EL (cell line): ENCODE data around the gene SPG7.
A peak's percentile ranks its signal among the peaks of the same experiment; 100 is the strongest.

Experiments used
- DNase-seq: peaks from one replicate; pipeline ENCODE4 v3.0.0-alpha.2; 2016

The SPG7 gene

DNA sequence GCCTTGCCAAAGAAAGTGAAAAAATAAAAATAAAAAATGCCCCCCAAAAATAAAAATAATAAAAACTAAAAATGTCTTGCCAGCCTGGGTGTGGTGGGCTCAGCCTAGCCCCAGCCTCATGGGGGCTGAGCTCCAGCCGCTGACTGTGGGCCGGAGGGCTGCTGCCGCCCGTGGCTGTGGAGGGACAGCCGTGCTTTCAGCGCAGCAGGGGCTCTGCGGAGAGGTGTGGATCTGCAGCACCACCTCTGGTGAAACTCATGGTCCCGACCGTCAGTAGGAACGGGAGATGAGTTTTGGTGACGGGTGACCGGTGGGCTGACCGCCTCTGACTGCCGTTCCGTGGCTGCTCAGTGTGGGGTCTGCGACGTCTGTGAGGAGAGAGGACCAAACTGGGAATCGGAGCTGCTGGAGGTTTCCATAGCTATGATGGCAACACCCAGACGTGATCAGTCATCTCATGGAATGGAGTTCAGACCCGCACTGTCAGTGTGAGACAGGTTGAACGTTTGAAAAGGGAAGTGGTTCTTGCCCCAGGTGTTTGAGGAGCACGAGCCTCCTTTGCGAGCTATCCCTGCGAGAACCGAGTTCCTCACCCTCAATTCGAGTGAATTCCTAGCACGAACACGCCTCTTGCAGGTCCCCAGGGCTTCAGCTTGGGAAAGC lies 40.3 kb downstream of the SPG7 start:
- no peak for DNase-seq

DNA sequence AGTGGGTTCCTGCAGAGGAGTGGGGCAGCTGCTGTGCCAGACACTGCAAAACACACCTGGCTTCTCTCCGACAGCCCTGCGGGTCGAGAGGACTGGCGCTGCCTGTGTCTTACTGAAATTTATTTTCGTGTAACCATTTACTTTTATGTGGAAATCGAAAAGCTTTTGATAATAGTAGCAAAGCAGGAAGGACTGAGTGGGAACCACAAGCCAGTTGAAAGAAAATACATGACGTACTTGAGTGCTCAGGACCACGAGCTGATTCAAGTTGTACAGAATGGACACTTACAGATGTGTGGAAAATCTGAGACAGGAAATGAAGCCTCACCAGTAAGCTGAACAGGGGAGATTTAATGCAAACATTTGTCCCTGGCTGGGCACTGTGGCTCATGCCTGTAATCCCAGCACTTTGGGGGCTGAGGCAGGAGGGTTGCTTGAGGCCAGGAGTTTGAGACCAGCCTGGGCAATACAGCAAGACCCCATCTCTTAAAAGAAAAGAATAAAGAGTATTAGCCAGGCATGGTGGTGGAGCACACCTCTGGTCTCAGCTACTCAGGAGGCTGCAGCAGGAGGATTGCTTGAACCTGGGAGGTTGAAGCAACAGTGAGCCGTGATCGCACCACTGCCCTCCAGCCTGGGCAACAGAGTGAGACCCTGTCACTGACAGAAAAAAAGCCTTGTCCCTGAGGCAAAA lies 41.0 kb downstream of the SPG7 start:
- DNase-seq, result no peak

DNA sequence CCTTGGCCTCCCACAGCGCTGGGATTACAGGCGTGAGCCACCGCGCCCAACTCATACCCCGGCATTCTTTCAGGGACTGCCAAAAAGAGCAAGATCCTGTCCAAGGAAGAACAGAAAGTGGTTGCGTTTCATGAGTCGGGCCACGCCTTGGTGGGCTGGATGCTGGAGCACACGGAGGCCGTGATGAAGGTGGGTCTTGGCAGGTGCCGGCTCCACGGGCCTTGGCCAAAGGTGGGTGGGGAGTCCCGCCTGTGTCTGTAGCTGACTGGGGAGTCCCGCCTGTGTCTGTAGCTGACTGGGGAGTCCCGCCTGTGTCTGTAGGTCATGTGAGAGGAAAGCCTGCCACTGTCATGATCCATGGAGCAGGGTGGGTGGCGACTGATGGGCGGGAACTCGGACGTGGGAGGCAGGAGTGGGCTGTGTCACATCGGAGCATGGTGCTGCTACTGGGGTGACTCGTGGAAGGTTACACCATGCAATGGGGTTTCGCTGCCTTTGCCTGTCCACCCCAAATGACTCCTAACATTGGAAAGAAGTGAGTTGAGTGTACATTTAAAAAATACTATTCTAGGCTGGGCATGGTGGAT lies 42.3 kb downstream of the SPG7 start:
- no peak for DNase-seq

DNA sequence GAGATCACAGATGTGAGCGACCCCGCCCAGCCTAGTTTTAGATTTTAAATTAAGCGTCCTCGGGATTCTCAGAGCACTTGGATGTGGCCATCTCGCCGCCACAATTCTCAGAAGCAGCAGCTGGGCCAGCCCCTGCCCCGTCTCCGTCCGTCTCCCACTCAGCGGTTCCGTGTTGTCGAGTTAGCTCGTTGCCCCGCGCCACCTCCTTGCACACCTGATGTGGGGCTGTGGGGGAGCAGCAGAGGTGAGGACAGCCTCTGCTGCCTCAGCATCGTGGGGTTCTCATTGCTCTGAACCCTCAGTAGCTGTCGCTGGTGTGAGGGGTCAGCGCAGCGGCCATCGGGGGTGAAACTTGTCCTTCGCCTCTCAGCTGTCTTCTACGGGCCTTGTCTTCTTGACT lies 44.1 kb downstream of the SPG7 start:
- no peak for DNase-seq

DNA sequence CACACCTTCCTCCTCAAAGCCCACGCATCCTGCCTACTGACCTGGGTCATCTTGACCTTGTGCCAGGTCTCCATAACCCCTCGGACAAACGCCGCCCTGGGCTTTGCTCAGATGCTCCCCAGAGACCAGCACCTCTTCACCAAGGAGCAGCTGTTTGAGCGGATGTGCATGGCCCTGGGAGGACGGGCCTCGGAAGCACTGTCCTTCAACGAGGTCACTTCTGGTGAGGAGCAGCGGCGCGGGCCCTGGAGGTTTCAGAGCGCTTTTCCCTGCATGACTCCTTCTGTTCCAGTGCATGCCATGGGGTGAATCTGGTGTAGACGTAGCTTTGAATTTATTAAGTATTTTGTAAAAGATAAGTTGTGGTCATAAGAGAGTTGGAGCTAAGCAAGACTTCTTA lies 44.7 kb downstream of the SPG7 start:
- no peak for DNase-seq

DNA sequence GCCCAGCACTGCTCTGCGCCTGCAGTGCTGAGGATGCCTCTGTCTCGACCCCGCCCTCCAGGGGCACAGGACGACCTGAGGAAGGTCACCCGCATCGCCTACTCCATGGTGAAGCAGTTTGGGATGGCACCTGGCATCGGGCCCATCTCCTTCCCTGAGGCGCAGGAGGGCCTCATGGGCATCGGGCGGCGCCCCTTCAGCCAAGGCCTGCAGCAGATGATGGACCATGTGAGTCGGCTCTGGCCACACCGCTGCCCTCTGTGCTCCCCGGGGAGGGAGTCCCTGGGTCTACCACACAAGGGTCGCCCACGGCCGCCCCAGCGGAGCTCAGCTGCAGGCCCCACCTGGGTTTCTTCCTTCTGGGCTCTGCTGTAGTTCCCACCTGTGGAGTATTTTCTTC lies 45.5 kb downstream of the SPG7 start:
- no peak for DNase-seq

DNA sequence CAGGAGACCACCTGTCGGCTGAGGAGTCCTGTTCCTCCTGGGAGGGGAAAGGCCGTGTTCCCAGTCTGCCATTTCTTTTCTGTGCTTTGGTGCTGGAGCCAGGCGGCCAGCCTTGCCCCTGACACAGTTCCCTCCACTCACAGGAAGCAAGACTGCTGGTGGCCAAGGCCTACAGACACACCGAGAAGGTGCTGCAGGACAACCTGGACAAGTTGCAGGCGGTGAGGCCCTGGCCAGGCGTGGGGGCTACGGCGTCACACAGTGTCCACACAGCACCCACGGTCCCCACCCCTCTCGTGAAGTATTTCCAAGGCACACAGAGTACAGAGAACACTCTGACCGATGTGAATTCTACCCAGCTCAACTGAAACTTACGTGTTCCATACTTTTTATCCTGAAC lies 46.1 kb downstream of the SPG7 start:
- DNase-seq, result no peak

DNA sequence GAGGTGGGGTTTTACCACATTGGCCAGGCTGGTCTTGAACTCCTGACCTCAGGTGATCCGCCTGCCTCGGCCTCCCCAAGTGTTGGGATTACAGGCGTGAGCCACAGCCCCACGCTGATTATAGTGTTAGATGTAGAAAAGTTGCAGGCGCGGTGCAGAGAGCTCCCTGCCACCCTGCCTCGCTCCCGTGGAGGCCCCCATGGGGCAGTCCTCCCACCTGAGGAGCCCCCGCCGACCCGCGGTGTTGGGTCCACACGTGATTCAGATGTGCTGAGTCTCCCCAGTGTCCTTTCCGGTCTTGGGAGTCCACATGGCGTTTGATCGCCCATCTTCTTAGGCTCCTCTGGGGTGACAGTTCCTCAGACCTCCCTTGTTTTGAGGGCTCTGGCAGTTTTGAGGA lies 47.1 kb downstream of the SPG7 start:
- no peak for DNase-seq

DNA sequence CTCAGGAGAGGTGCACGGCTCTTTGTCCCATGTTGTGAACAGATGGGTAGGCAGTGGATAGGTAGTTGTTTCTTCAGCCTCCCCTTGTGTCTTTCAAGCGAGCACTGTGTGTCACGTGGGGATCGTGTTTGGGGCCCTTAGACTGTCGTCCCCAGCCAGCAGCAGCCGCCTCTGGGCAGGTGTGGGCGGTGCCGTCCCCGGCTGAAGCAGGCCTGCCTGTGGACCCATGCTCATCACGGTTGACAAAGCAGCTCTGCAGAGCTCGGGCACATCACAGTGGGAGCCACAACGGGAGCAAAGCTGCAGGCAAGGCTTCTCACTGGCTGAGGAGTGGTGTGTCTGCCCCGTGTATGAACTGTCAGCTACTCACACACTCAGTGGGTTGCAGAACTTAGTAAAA lies 47.6 kb downstream of the SPG7 start:
- no peak for DNase-seq

DNA sequence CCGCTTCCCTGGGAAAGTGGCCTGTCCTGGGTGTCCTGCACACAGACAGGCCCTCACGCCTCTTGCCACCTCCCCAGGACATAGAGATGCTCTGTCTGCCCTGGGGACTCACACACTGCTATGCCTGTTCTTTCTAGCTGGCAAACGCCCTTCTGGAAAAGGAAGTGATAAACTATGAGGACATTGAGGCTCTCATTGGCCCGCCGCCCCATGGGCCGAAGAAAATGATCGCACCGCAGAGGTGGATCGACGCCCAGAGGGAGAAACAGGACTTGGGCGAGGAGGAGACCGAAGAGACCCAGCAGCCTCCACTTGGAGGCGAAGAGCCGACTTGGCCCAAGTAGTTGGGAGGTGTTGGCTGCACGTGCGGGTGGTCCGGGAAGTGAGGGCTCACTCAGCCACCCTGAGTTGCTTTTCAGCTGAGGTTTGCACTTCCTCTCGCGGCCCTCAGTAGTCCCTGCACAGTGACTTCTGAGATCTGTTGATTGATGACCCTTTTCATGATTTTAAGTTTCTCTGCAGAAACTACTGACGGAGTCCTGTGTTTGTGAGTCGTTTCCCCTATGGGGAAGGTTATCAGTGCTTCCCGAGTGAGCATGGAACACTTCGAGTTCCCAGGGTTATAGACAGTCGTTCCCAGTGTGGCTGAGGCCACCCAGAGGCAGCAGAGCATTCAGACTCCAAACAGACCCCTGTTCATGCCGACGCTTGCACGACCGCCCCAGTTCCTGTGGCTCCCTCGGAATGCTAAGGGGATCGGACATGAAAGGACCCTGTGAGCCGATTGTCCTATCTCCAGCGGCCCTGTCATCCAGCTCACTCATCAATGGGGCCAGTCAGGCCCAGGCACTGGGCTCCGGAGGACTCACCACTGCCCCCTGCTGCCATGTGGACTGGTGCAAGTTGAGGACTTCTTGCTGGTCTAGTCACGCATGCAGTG lies 48.8 kb downstream of the SPG7 start:
- peak; percentile 64 for DNase-seq

DNA sequence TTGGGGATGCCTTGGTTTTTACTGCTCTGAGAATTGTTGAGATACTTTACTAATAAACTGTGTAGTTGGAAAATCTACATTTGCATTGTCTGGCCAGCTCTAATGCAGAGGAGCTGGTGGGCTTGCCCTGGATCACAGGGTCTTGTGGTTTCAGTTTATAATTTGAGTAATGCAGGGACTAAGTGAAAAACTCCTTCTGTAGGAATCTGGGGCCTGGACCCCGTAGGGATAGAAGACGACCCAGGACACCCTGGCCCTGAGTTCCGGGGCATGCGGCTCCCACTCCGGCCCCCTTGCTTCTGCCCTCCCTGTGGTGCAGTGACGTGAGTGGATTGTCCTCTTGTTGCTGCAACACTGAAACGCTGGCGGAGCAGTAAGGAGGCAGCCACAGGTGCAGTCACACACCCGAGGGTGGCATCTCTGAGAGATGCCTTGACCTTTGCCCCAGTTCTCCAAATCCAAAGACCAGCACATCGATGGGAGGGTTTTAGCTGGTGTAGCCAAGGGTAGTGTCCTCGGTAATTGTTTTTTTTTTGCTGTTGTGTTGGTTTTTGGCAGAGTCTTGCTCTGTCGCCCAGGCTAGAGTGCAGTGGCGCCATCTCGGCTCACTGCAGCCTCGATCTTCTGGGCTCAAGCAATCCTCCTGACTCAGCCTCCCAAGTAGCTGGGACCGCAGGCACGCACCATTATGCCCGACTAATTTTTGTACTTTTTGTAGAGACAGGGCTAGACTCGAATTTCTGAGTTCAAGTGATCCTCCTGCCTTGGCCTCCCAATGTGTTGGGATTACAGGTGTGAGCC lies 49.7 kb downstream of the SPG7 start:
- no peak for DNase-seq

DNA sequence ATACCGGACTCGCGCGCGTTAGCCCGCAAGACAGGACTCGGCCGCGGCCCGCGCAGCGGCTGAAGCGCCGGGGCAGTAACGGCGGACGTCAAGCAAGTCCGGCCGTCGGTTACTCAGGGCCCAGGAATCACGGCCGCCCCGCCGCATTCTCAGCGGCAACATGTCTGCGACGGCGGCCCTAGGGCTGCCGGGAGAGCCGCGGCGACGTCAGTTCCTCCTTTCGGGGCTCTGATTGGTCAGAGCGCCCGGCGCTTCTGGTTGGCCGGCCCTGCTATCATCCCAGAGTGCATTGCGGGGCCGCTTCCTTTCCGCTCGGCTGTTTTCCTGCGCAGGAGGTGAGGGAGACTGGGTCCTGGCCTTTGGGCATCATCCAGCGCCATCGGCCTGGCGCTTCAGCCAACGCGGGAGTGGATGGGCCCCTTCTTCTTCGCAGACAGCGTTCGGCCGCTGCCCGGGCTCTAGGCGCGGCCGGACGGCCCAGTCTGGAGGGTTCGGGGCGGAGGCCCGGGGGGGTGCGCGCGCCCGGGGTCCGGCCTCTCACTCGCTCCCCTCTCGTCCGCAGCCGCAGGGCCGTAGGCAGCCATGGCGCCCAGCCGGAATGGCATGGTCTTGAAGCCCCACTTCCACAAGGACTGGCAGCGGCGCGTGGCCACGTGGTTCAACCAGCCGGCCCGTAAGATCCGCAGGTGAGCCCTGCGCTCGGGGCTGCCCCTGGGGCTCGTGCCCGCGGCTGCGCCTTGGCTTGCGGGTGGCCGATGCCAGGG lies 52.4 kb downstream of the SPG7 start, which contains the start of gene RPL13:
TSS of gene RPL13 (plus strand) at position 305 of the 764 bp plus-strand sequence. CDS start at position 583, 278 bp downstream.
- peak; percentile 96 for DNase-seq

DNA sequence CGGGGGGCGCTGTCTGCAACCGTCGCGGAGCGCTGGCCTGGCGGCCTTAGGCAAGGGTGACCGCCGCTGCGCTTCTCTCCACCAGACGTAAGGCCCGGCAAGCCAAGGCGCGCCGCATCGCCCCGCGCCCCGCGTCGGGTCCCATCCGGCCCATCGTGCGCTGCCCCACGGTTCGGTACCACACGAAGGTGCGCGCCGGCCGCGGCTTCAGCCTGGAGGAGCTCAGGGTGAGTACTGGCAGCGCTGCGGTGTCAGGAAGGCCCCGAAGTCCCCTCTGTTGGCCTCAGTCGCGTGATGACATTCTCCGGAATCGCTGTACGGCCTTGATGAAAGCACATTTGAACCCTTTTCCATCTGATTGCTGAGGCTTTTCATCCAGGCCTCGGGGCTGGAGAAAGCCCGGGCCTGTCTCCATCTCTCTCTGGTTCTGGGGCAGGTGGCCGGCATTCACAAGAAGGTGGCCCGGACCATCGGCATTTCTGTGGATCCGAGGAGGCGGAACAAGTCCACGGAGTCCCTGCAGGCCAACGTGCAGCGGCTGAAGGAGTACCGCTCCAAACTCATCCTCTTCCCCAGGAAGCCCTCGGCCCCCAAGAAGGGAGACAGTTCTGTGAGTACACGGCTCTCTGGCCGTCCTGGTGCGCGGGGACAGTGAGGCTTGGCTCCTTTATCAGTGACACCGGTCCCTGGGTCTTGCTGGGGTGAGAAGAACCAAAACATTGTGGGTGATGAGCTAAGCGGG lies 53.1 kb downstream of the SPG7 start:
- DNase-seq, result no peak

DNA sequence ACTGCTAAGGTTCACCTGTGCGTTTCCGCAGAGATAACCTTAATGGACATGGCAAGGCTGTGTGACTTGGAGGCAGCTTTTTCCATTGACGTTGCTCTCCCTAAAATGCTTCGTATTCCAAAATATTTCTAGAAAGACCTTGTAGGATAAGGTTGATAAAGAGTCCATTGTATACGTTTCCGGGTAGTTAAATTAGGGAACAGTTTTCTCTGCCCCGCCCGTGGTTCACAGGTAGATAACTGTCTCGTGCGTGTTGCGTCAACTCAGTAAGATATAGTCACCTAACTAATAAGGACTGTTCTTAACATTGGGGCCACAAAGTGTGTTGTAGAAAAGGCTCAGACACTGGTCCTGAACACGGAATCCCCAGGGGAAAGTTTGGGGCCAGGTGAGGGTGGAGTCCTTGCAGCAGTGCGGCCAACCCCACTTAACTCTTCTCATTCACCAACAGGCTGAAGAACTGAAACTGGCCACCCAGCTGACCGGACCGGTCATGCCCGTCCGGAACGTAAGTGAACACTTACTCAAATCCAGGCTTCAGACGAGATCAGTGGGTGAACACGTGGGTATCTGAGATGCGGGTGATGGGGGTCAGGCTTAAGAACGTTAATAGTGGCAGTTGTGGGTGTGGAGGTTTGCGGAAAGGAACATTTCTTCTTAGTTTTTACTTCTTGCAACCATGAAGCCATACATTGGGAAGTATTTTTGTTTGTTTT lies 53.8 kb downstream of the SPG7 start:
- DNase-seq, result no peak

DNA sequence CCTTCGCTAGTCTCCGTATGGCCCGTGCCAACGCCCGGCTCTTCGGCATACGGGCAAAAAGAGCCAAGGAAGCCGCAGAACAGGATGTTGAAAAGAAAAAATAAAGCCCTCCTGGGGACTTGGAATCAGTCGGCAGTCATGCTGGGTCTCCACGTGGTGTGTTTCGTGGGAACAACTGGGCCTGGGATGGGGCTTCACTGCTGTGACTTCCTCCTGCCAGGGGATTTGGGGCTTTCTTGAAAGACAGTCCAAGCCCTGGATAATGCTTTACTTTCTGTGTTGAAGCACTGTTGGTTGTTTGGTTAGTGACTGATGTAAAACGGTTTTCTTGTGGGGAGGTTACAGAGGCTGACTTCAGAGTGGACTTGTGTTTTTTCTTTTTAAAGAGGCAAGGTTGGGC lies 54.7 kb downstream of the SPG7 start:
- no peak for DNase-seq

DNA sequence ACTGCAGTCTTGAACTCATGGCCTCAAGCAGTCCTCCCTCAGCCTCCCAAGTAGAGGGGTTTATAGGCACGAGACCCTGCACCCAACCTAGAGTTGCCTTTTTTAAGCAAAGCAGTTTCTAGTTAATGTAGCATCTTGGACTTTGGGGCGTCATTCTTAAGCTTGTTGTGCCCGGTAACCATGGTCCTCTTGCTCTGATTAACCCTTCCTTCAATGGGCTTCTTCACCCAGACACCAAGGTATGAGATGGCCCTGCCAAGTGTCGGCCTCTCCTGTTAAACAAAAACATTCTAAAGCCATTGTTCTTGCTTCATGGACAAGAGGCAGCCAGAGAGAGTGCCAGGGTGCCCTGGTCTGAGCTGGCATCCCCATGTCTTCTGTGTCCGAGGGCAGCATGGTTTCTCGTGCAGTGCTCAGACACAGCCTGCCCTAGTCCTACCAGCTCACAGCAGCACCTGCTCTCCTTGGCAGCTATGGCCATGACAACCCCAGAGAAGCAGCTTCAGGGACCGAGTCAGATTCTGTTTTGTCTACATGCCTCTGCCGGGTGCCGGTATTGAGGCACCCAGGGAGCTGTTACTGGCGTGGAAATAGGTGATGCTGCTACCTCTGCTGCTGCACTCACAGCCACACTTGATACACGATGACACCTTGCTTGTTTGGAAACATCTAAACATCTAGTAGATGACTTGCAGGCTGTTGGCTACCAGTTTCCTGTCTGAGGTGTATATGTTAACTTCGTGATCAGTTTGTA lies 55.6 kb downstream of the SPG7 start:
- DNase-seq, result no peak

DNA sequence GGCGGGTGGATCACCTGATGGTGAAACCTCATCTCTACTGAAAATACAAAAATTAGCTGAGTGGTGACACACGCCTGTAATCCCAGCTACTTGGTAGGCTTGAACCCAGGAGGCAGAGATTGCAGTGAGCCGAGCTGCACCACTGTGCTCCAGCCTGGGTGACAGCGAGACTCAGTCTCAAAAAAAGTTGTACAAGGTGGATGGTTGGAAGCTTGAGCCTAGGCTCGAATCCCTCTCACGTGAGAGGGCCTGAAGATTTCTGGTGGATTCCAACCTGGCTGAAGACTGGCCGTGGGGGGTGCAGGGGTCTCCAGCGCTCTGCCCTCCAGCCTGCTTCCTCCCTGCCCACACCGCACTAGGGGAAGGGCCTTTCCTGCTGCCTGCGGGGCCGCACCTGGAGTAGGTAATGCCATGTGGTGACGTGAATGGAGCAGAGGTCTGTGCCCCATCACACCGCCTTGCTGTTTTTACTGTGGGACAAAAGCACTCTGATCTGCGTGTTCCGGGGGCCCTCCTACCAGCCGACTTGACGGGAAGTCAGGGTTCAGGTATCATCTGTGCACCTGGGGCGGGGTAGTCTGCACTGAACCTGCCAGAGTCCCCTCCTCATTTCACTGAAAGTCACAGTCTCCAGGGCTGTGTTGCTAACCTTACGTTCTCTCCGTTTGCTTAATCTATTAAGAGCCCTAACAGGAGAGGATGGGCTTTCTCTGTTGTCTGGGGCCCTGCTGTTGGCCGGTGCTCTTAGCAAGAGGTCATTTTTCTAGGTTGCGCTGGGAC lies 56.5 kb downstream of the SPG7 start:
- peak; percentile 33 for DNase-seq

DNA sequence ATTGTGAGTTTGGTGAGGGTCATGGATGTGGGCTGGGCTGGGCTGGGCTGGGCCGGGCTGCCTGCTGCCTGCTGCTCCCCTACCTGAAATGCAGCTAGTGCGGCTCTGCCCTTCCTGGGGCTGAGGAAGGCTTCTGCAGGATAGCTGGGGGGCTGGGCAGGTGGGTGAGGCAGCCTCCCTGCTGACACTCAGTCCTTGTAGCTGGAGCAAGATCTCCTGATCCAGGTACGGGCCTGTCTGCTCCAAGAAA lies 57.0 kb downstream of the SPG7 start:
- DNase-seq, result no peak
